K562 (cell line): ENCODE results near the gene PNKD. TPM values are rescaled to one million over a fixed set of nuclear protein-coding genes. Genes with fewer than 3 reads are reported as not detected.
A peak's percentile ranks its signal among the peaks of the same experiment; 100 is the strongest.

ENCODE experiments used
- ATAC-seq: fragments of 200-7000 bp; cut with Tn5 transposase; 3 replicates; pipeline ENCODE4 v1.9.1; 2020; ENCODE audit warnings: moderate library complexity
- BruUV-seq: library from RNA; stranded (reverse); fragments of 400-500 nt; replicated peaks from 2 replicates; lab custom pipeline; 2021; lab: Mats Ljungman, UMichigan
- CTCF ChIA-PET: fragments of 300-600 bp; formaldehyde crosslinking; extraction: SDS; loops from one replicate; lab custom pipeline; 2021; ENCODE audit warnings: low intra/inter-chr PET ratio; lab: Yijun Ruan, JAX
- POLR2A ChIA-PET: fragments of 300-600, 350-650 bp; sonication (Branson Sonifier 250); formaldehyde crosslinking; extraction: SDS; loops from one replicate; lab custom pipeline; 2021; ENCODE audit warnings: antibody characterized with exemption, inconsistent platforms; lab: Yijun Ruan, JAX
- DNase-seq, 4 experiments: peaks; one replicate each; pipeline versions ENCODE4 v3.0.0 to v3.0.0-alpha.2; 2011 to 2018; ENCODE audit warnings: low spot score in 3 of 4, mixed read lengths in 3 of 4; ENCODE audit errors: extremely low read depth in 1 of 4
- FAIRE-seq: peaks from 2 replicates; lab custom pipeline; 2011; peaks lifted over from hg19 to GRCh38; lab: Jason Lieb, UNC
- H2AFZ ChIP-seq: 2 replicates; pipeline ENCODE4 v1.6.0; 2011; ENCODE audit warnings: low read depth, low read length, control low read depth, inconsistent platforms
- H3K27ac ChIP-seq: fragments of 200-600 bp; 3 replicates; pipeline ENCODE4 v1.8.0; 2011; ENCODE audit warnings: low read depth, mild to moderate bottlenecking, control low read depth, inconsistent platforms, low read length, moderate library complexity, mixed read lengths; ENCODE audit errors: extremely low read depth
- H3K27me3 ChIP-seq, 2 experiments: fragments of 300-600 bp in 1 of 2; 2 replicates in 1 of 2; 3 replicates in 1 of 2; pipeline versions ENCODE4 v1.6.0 to v1.8.0; 2011; ENCODE audit warnings: inconsistent platforms in 2 of 2, low read length in 2 of 2, mild to moderate bottlenecking in 1 of 2, mixed read lengths in 1 of 2, moderate library complexity in 1 of 2; ENCODE audit not compliant: control insufficient read depth in 2 of 2, insufficient read depth in 2 of 2
- H3K36me3 ChIP-seq: fragments of 300-600 bp; 3 replicates; pipeline ENCODE4 v1.8.0; 2011; ENCODE audit warnings: mild to moderate bottlenecking, low read length, inconsistent platforms; ENCODE audit not compliant: control insufficient read depth, insufficient read depth
- H3K4me1 ChIP-seq, 2 experiments: fragments of 200-600 bp in 1 of 2; replicated peaks in 1 of 2; 2 replicates in 1 of 2; 3 replicates in 1 of 2; pipeline versions ENCODE4 v1.5.1 to v1.8.0; 2011; ENCODE audit warnings: inconsistent platforms in 2 of 2, low read length in 2 of 2, mild to moderate bottlenecking in 1 of 2, mixed read lengths in 1 of 2, moderate library complexity in 1 of 2; ENCODE audit not compliant: control insufficient read depth in 2 of 2, insufficient read depth in 2 of 2
- H3K4me2 ChIP-seq: 2 replicates; pipeline ENCODE4 v1.6.1; 2011; ENCODE audit warnings: low read length, control low read depth, inconsistent platforms, mixed read lengths; ENCODE audit not compliant: insufficient read depth
- H3K4me3 ChIP-seq: fragments of 200-600 bp; sonication (generic), shearing (Covaris generic); 2 replicates; pipeline ENCODE4 v1.5.1; 2016; ENCODE audit warnings: control low read depth, inconsistent platforms
- H3K79me2 ChIP-seq: fragments of 200-600 bp; 3 replicates; pipeline ENCODE4 v1.8.0; 2011; ENCODE audit warnings: low read length, inconsistent platforms; ENCODE audit not compliant: control insufficient read depth, insufficient read depth
- H3K9ac ChIP-seq, 2 experiments: 2 replicates each; pipeline versions ENCODE4 v1.6.0 to v1.6.1; 2011; ENCODE audit warnings: low read depth in 2 of 2, low read length in 2 of 2, control low read depth in 1 of 2, inconsistent platforms in 1 of 2, mild to moderate bottlenecking in 1 of 2, mixed read lengths in 1 of 2; ENCODE audit not compliant: insufficient read depth in 1 of 2
- H3K9me1 ChIP-seq: one replicate; pipeline ENCODE4 v1.6.0; 2011; ENCODE audit warnings: inconsistent platforms, mild to moderate bottlenecking, low read length, moderate library complexity; ENCODE audit not compliant: control insufficient read depth, insufficient read depth
- H3K9me3 ChIP-seq: replicated peaks from 2 replicates; pipeline ENCODE4 v1.5.1; 2011; ENCODE audit warnings: low read depth, low read length, inconsistent platforms; ENCODE audit not compliant: control insufficient read depth, insufficient read depth
- H4K20me1 ChIP-seq: replicated peaks from 2 replicates; pipeline ENCODE4 v1.6.1; 2011; ENCODE audit warnings: low read length, inconsistent platforms, mixed read lengths; ENCODE audit not compliant: control insufficient read depth, insufficient read depth
- ATF7 ChIP-seq: fragments of 450-650 bp; IDR thresholded peaks from 2 replicates; pipeline ENCODE4 v1.7.1; 2014; ENCODE audit warnings: mild to moderate bottlenecking, moderate library complexity
- HOXB6 ChIP-seq: fragments of 250-450 bp; sonication (Bioruptor Pico); IDR thresholded peaks from 2 replicates; pipeline ENCODE4 v1.5.1; 2022; ENCODE audit warnings: mild to moderate bottlenecking, borderline replicate concordance
- KLF16 ChIP-seq: IDR thresholded peaks from 2 replicates; pipeline ENCODE4 v1.6.1; 2016; ENCODE audit warnings: antibody characterized with exemption
- MCM3 ChIP-seq: fragments of 450-650 bp; IDR thresholded peaks from 2 replicates; pipeline ENCODE4 v1.6.1; 2016
- MTF1 ChIP-seq: fragments of 250-450 bp; sonication (Bioruptor Pico); IDR thresholded peaks from 2 replicates; pipeline ENCODE4 v1.9.0; 2021; ENCODE audit warnings: moderate library complexity, mild to moderate bottlenecking, inconsistent platforms, borderline replicate concordance
- NFIX ChIP-seq: fragments of 250-450 bp; sonication (Bioruptor Pico); IDR thresholded peaks from 2 replicates; pipeline ENCODE4 v1.4.0; 2020; ENCODE audit warnings: low read depth, mild to moderate bottlenecking, moderate library complexity
- NKRF ChIP-seq: fragments of 450-650 bp; IDR thresholded peaks from 2 replicates; pipeline ENCODE4 v1.6.1; 2016; ENCODE audit warnings: borderline replicate concordance
- RCOR1 ChIP-seq, 2 experiments: IDR thresholded peaks; 2 replicates each; pipeline ENCODE4 v1.6.1; 2012; ENCODE audit warnings: low read depth in 2 of 2, low read length in 2 of 2, borderline replicate concordance in 1 of 2, improper control_type of control experiment in 1 of 2
- THRB ChIP-seq: fragments of 450-650 bp; formaldehyde crosslinking; conservative IDR thresholded peaks from 2 replicates; pipeline ENCODE4 v1.4.0; 2022; ENCODE audit warnings: mild to moderate bottlenecking, missing genetic modification characterization
- XRCC4 ChIP-seq: IDR thresholded peaks from one replicate; pipeline ENCODE4 v1.6.1; 2011; ENCODE audit not compliant: insufficient read depth, insufficient read length; ENCODE audit errors: extremely low read depth
- ZFX ChIP-seq: sonication (generic); formaldehyde crosslinking; IDR thresholded peaks from 2 replicates; pipeline ENCODE4 v1.8.0; 2022; ENCODE audit warnings: mild to moderate bottlenecking, missing genetic modification reagents, moderate library complexity
- ZNF184 ChIP-seq: sonication (generic); formaldehyde crosslinking; IDR thresholded peaks from 2 replicates; pipeline ENCODE4 v1.5.0; 2020; ENCODE audit warnings: missing genetic modification reagents
- ZNF280A ChIP-seq: fragments of 450-650 bp; IDR thresholded peaks from 2 replicates; pipeline ENCODE4 v1.6.1; 2018; ENCODE audit warnings: mild to moderate bottlenecking, low read depth; ENCODE audit not compliant: partially characterized antibody
- ZNF507 ChIP-seq: conservative IDR thresholded peaks from 2 replicates; pipeline ENCODE4 v1.6.1; 2017; ENCODE audit warnings: missing genetic modification characterization, missing compliant biosample characterization
- ZNF57 ChIP-seq: fragments of 450-650 bp; formaldehyde crosslinking; IDR thresholded peaks from 2 replicates; pipeline ENCODE4 v1.4.0; 2020; ENCODE audit warnings: mild to moderate bottlenecking, moderate library complexity
- WGBS: fragments of 100-300 bp; shearing (Covaris generic); methylation state at CpG from one replicate; pipeline ENCODE4 v1.1.6; 2016; ENCODE audit warnings: low coverage, mixed read lengths; ENCODE audit not compliant: insufficient coverage; ENCODE audit errors: missing lambda C conversion rate; 5-methylcytosine and 5-hydroxymethylcytosine counted together
- in situ Hi-C: fragments of 300-500 bp; cut with MboI; formaldehyde crosslinking; loops from 4 replicates; pipeline ENCODE4 v1.15.0; 2018; ENCODE audit warnings: inconsistent platforms, mixed read lengths
- intact Hi-C: fragments of 100-400 bp; cut with micrococcal nuclease; formaldehyde crosslinking; loops from 2 replicates; pipeline ENCODE4 v1.14.2; 2022
- polyA plus RNA-seq, 8 experiments: library from polyadenylated mRNA; depleted of rRNA in 4 of 8; stranded (reverse) in 5 of 8; unstranded in 3 of 8; fragments of >200 nt; fragmentation: Nextera tagmentation in 2 of 8; fragmentation: Illumina TruSeq in 1 of 8; extraction: Ambion mirVana in 2 of 8; extraction: Trizol in 1 of 8; gene quantifications; 2 replicates each; pipeline versions ENCODE4 v1.2.1 to v1.2.3, GENCODE V29; 2011 to 2014; ENCODE audit warnings: inconsistent platforms in 1 of 8, missing spikeins in 1 of 8
- total RNA-seq, 7 experiments: library from RNA; depleted of rRNA in 6 of 7; stranded (reverse); fragments of >200 nt in 6 of 7; fragmentation: Illumina TruSeq in 2 of 7; extraction: Trizol in 2 of 7; gene quantifications; 2 replicates each; pipeline versions ENCODE4 v1.2.1 to v1.2.3, GENCODE V29; 2011 to 2021; ENCODE audit warnings: low replicate concordance in 1 of 7
- TF ChIP-seq, protein P1 (sequence below): sonication (generic); formaldehyde crosslinking; IDR thresholded peaks from 2 replicates; pipeline ENCODE4 v1.9.0; 2022; ENCODE audit warnings: mild to moderate bottlenecking, missing genetic modification reagents

PNKD gene
- total and polyA plus RNA-seq, 9 of the 15 experiments (the other 6 are each of a cell fraction or from before 2014, with no cell fraction given): 26.0 to 105 (median 60.1) TPM

DNA sequence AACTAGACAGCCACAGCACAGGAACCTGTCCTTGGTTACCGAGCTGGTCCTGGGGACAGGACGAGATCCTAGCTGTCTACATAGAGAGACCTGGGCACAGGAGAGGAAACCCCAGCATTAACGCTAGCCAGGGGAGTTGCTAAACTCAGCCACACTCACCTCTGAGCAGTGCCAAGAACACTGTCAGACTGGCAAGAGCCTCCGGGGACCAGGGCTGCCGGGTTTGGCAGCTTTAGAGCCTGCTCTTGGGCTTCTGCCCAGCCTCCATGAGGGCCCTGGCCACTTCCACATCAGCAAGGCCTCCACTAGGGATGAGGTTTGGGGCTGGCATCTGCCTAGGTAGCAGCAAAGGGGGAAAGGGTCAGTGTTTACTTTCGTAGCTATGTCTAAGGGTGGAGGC lies 15.3 kb downstream of the PNKD start:
- no peak for FAIRE-seq
- H3K27me3 ChIP-seq: no peaks in the 10 kb centered on the region
- CTCF ChIA-PET: no interaction called here
- no peak overlapping the region for H3K4me3 ChIP-seq
- intact Hi-C loops: loop anchor here (2.0 kb wide), 1 partner anchor 13 kb away; no protein-coding TSS in a partner anchor
- in situ Hi-C loops: loop anchor here (5.0 kb wide), 1 partner anchor 112 kb away; the partner anchor contains the start of gene CTDSP1
- DNase-seq: no peak
- BruUV-seq: no TSS peak
- POLR2A ChIA-PET: interaction anchor here (0.7 to 3.4 kb wide), 6 partner anchors 7 to 118 kb away, joined by 3 to 10 read pairs (median 6); partner anchors contain the start of gene PNKD
- H4K20me1 ChIP-seq: peaks cover 11% of the 10 kb centered on the region
- H3K9me1 ChIP-seq: no peaks in the 10 kb centered on the region
- no peaks in the 10 kb centered on the region for H3K9me3 ChIP-seq
- peaks cover 88% of the 10 kb centered on the region for H3K79me2 ChIP-seq
- H3K4me1 ChIP-seq: peaks cover 35 to 43% of the 10 kb centered on the region in 2 experiments
- H3K4me2 ChIP-seq: peak overlapping the region; percentile 77
- 84% methylated on average over 4 of the region's 6 CpGs for WGBS
- no peak for ATAC-seq
- H3K9ac ChIP-seq: peak overlapping the region; percentile 72 to 90
- H3K27ac ChIP-seq: peak overlapping the region; percentile 88
- no peak overlapping the region for H2AFZ ChIP-seq
- peaks cover 61% of the 10 kb centered on the region for H3K36me3 ChIP-seq
- TF ChIP-seq ATF7 (no peak), ZNF507 (tag) (no peak), NFIX (CRISPR knock-in tag) (no peak), KLF16 (no peak), ZNF57 (no peak), ZNF280A (no peak), ZNF184 (CRISPR knock-in tag) (no peak), THRB (no peak), MCM3 (no peak), XRCC4 (no peak), ZFX (CRISPR knock-in tag) (no peak), HOXB6 (CRISPR knock-in tag) (no peak), NKRF (no peak), RCOR1 (IDR thresholded peaks at IDR 0.05; ENCODE audit: borderline replicate concordance in 1 of 2, low read depth in 2 of 2, low read length in 2 of 2) (no peak), MTF1 (CRISPR knock-in tag) (no peak)
- TF ChIP-seq, protein P1, sequence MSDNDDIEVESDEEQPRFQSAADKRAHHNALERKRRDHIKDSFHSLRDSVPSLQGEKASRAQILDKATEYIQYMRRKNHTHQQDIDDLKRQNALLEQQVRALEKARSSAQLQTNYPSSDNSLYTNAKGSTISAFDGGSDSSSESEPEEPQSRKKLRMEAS (CRISPR knock-in tag): no peak
